ENCODE measurements around the gene GAB2.

GAB2 gene

DNA sequence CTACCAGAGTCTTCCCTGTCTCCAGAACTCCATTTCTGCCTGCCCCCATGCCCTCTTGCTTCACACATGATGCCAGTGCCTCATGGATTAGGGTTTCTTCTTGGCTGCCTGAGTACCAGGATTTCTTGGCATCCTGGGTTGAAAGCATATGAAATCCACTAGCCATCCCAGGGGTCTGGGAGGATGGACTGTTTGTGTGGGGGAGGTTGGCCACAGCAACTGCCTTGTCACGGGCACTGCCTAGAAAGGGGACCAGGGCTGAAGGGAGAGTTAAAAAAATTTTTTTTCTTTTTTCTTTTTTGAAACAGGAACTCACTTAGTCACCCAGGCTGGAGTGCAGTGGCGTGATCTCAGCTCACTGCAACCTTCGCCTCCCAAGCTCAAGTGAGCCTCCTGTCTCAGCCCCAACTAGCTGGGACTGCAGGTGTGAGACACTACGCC lies 224.7 kb downstream of the GAB2 start:
- peaks cover 24% of the 10 kb centered on the region for H3K4me1 ChIP-seq (ENCODE audit: control insufficient read depth, insufficient read depth, low read length, unreplicated experiment)
- H3K36me3 ChIP-seq (ENCODE audit: insufficient read depth, low read length) = no peaks in the 10 kb centered on the region
- peak overlapping the region; percentile 54; the same call in 1 of the 2 replicates for H3K27ac ChIP-seq (ENCODE audit: low read depth, low read length)
- H3K27me3 ChIP-seq (ENCODE audit: insufficient read depth, low read length) = no peaks in the 10 kb centered on the region
- H3K79me2 ChIP-seq (ENCODE audit: control insufficient read depth, insufficient read depth, low read length, unreplicated experiment) = peaks cover 62% of the 10 kb centered on the region
- H2AFZ ChIP-seq (ENCODE audit: low read length, unreplicated experiment) = no peak overlapping the region
- H3K4me3 ChIP-seq (ENCODE audit: low read depth, low read length) = no peak overlapping the region

DNA sequence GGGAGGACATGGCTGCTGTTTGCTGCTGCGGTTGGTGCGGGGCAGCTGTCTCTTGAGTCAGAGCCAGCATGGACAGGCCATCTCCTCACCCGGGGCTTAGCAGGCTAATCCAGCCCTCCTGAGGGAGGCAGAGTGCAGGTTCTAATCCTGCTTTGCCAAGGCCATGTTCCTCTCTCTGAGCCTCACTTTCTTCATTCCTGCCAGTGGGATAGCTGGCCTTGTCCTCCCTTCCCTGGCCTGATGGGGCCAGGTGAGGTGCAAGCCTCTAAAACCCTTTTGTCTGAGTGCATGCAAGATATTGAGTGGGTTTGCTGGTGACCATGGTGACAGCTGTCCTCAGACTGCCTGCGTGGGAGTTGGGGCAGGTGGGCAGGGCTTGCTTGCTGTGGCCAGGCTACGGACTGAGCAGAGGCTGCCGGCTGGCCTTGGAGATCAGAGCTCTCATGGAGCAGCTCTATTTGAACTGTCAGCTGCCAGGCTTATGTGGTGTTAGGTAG lies 225.3 kb downstream of the GAB2 start:
- Histone ChIP-seq H3K36me3 (ENCODE audit: insufficient read depth, low read length) (no peaks in the 10 kb centered on the region), H2AFZ (ENCODE audit: low read length, unreplicated experiment) (no peak overlapping the region), H3K27me3 (ENCODE audit: insufficient read depth, low read length) (no peaks in the 10 kb centered on the region), H3K4me1 (ENCODE audit: control insufficient read depth, insufficient read depth, low read length, unreplicated experiment) (peaks cover 27% of the 10 kb centered on the region), H3K27ac (ENCODE audit: low read depth, low read length) (no peak overlapping the region; the same call in 1 of the 2 replicates), H3K4me3 (ENCODE audit: low read depth, low read length) (no peak overlapping the region), H3K79me2 (ENCODE audit: control insufficient read depth, insufficient read depth, low read length, unreplicated experiment) (peaks cover 67% of the 10 kb centered on the region)

DNA sequence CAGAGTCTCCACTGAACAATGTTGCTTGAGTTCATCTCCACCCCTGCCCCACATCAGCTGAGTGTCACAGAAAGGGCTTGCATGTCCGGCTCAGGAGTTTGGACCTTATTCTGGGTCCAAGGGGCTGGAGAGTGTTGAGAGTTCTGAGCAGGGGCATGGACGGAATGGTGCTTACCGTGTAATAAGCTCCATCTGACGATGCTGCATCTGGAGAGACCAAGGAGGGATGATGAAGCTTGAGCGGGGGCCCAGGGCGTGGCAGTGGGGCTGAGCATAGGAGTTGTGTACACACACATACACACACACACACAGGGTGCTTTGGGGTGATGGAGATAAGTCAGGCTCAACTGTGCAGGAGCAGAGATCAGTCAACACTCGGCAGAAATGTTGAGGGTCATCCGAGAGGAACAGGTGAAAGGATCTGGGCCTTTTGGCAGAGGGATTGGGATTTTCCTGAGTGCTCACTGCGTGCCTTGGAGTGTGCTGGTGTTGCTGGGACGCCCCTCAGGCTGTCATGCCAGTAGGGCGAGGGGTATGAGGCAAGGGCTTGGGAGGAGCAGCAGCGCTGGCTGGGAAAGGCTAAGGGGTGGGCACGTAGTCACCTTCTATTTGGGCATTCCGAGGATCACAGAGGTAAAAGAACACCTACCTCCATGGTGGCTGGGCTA lies 226.6 kb downstream of the GAB2 start:
- Histone ChIP-seq H2AFZ (ENCODE audit: low read length, unreplicated experiment) (no peak overlapping the region), H3K27ac (ENCODE audit: low read depth, low read length) (no peak overlapping the region), H3K27me3 (ENCODE audit: insufficient read depth, low read length) (no peaks in the 10 kb centered on the region), H3K4me3 (ENCODE audit: low read depth, low read length) (no peak overlapping the region; the same call in 1 of the 2 replicates), H3K4me1 (ENCODE audit: control insufficient read depth, insufficient read depth, low read length, unreplicated experiment) (peaks cover 39% of the 10 kb centered on the region), H3K36me3 (ENCODE audit: insufficient read depth, low read length) (no peaks in the 10 kb centered on the region), H3K79me2 (ENCODE audit: control insufficient read depth, insufficient read depth, low read length, unreplicated experiment) (peaks cover 74% of the 10 kb centered on the region)

DNA sequence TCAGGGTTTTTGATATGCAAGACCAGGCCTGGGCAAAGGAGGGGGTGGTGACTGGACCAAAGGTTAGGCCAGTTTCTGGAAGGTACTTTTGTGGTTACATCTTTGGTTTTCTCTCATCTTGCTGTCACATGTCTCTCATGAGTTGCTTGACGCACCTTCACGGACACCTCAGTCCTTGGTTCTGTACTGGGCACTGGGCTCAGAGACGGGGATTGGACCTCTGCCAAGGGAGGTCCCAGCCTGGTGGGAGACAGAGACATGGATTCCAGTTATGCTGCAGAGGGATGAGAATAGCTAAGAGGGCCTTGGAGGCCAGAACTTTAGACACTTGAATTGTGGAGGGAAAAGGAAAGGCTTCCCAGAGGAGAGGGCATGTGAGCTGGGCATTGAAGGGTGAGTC lies 227.2 kb downstream of the GAB2 start:
- no peaks in the 10 kb centered on the region for H3K27me3 ChIP-seq (ENCODE audit: insufficient read depth, low read length)
- no peak overlapping the region for H2AFZ ChIP-seq (ENCODE audit: low read length, unreplicated experiment)
- H3K79me2 ChIP-seq (ENCODE audit: control insufficient read depth, insufficient read depth, low read length, unreplicated experiment) = peaks cover 72% of the 10 kb centered on the region
- no peak overlapping the region for H3K27ac ChIP-seq (ENCODE audit: low read depth, low read length)
- H3K4me3 ChIP-seq (ENCODE audit: low read depth, low read length) = peak overlapping the region; percentile 86
- H3K4me1 ChIP-seq (ENCODE audit: control insufficient read depth, insufficient read depth, low read length, unreplicated experiment) = peaks cover 44% of the 10 kb centered on the region
- H3K36me3 ChIP-seq (ENCODE audit: insufficient read depth, low read length) = no peaks in the 10 kb centered on the region

DNA sequence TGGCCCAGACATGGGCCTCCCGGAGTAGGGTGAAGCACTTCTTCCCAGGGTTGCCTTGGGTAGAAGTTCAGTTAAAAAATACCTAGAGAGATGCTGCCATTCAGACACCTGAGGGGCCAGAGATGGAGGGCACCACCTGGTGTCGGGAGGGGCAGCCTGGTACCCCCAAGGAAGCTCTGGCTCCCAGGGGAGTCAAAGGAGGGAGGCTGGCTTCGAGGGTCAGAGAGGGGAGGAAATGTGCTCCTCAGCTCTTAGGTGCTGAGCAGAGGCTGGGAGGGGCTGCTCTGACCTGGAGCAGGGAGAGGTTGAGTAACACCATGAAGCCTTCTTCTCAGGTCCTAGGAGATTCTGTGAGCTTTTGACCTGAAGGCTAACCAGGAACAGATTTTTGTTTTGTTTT lies 227.8 kb downstream of the GAB2 start:
- peaks cover 46% of the 10 kb centered on the region for H3K4me1 ChIP-seq (ENCODE audit: control insufficient read depth, insufficient read depth, low read length, unreplicated experiment)
- H3K79me2 ChIP-seq (ENCODE audit: control insufficient read depth, insufficient read depth, low read length, unreplicated experiment) = peaks cover 70% of the 10 kb centered on the region
- H2AFZ ChIP-seq (ENCODE audit: low read length, unreplicated experiment) = no peak overlapping the region
- H3K27me3 ChIP-seq (ENCODE audit: insufficient read depth, low read length) = no peaks in the 10 kb centered on the region
- no peak overlapping the region for H3K27ac ChIP-seq (ENCODE audit: low read depth, low read length)
- H3K36me3 ChIP-seq (ENCODE audit: insufficient read depth, low read length) = 0 out of 2 replicates have a peak, but pooled peaks cover 3% of the 10 kb centered on the region
- H3K4me3 ChIP-seq (ENCODE audit: low read depth, low read length) = peak overlapping the region; percentile 86

DNA sequence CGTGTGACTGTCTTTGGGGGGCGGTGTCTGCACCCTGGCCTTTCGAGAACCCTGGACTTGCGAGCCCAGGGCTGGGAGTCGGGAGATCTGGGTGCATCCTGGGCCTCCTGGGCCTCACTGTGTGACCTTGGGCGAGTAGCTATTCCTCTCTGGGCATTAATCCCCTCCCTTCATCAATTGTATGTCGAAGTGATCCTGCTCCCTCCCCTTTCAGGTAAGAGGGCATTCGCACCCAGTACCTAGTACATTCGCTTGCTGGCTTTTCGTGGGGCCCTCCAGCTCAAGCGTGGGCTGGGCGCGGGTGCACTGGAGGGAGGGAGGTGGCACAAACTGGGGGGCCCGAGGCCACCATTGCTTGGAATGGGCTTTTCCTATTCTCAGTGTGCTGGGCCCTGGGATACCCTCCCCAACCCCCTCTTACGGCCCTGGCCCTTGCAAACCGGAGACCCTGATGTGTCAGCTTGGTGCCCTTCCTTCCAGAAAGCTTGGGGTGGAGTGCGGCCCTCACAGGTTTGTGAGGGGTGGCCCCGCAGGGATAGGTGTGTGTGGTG lies 228.4 kb downstream of the GAB2 start:
- H3K27me3 ChIP-seq (ENCODE audit: insufficient read depth, low read length) = no peaks in the 10 kb centered on the region
- H3K4me3 ChIP-seq (ENCODE audit: low read depth, low read length) = peak overlapping the region; percentile 86
- H3K79me2 ChIP-seq (ENCODE audit: control insufficient read depth, insufficient read depth, low read length, unreplicated experiment) = peaks cover 70% of the 10 kb centered on the region
- peak overlapping the region; percentile 74 for H2AFZ ChIP-seq (ENCODE audit: low read length, unreplicated experiment)
- H3K27ac ChIP-seq (ENCODE audit: low read depth, low read length) = no peak overlapping the region
- H3K36me3 ChIP-seq (ENCODE audit: insufficient read depth, low read length) = 0 out of 2 replicates have a peak, but pooled peaks cover 4% of the 10 kb centered on the region
- H3K4me1 ChIP-seq (ENCODE audit: control insufficient read depth, insufficient read depth, low read length, unreplicated experiment) = peaks cover 46% of the 10 kb centered on the region

DNA sequence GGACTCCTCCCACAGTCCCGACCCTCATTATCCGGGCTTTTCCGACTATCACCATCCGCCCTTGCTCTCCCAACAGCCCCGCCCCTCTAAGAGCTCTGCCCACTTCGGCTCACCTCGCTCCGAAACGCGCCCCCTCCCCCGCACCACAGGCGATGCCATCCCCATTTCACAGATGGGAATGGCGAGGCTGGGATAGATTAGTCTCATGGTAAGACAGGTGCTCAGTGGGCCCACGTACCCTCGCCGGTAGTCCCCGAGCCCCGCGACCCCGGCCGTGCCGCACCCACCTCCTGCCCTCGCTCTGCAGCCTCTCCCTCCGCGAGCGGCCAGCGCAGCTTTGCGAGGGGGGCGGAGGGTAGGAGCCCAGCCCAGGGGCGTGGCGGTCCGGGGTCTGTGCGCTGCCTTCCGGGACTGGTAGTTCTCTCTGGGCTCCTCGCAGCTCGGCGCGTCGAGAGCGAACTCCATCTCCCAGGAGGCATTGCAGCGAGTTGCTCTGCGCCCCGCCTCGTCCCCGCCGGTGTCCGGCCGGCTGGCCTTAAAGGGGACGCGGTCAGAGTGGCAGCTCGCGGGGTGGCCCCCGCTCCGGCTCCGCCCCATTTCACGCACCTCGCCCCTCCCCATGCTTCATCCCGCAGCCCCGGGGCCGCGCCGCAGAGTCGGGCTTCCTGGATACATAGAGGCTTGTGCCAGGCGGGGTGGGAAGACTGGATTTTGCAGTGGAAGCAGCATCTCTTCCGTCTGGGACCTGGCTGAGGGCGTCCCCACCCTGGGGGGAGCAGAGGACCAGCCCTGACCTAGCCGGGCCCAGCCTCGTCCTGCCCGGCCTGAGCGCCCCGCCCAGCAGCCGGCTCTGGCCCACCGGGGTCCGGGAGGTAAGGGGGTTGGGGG lies 229.1 kb downstream of the GAB2 start, which contains the start of the genes KCTD21 and USP35:
KCTD21 (minus strand) TSS at position 341 of the 888 bp plus-strand sequence. CDS start 14,072 bp downstream, outside the sequence.
USP35 (plus strand) TSS at position 634 of the 888 bp plus-strand sequence. CDS start 7,327 bp downstream, outside the sequence.
- Histone ChIP-seq H3K36me3 (ENCODE audit: insufficient read depth, low read length) (0 out of 2 replicates have a peak, but pooled peaks cover 4% of the 10 kb centered on the region), H3K79me2 (ENCODE audit: control insufficient read depth, insufficient read depth, low read length, unreplicated experiment) (peaks cover 62% of the 10 kb centered on the region), H3K4me1 (ENCODE audit: control insufficient read depth, insufficient read depth, low read length, unreplicated experiment) (peaks cover 46% of the 10 kb centered on the region), H3K4me3 (ENCODE audit: low read depth, low read length) (peak within 1 kb of the TSS; percentile 86), H3K27me3 (ENCODE audit: insufficient read depth, low read length) (no peaks in the 10 kb centered on the region), H3K27ac (ENCODE audit: low read depth, low read length) (peak within 1 kb of the TSS; percentile 11; the same call in 1 of the 2 replicates), H2AFZ (ENCODE audit: low read length, unreplicated experiment) (peak within 1 kb of the TSS; percentile 74)

DNA sequence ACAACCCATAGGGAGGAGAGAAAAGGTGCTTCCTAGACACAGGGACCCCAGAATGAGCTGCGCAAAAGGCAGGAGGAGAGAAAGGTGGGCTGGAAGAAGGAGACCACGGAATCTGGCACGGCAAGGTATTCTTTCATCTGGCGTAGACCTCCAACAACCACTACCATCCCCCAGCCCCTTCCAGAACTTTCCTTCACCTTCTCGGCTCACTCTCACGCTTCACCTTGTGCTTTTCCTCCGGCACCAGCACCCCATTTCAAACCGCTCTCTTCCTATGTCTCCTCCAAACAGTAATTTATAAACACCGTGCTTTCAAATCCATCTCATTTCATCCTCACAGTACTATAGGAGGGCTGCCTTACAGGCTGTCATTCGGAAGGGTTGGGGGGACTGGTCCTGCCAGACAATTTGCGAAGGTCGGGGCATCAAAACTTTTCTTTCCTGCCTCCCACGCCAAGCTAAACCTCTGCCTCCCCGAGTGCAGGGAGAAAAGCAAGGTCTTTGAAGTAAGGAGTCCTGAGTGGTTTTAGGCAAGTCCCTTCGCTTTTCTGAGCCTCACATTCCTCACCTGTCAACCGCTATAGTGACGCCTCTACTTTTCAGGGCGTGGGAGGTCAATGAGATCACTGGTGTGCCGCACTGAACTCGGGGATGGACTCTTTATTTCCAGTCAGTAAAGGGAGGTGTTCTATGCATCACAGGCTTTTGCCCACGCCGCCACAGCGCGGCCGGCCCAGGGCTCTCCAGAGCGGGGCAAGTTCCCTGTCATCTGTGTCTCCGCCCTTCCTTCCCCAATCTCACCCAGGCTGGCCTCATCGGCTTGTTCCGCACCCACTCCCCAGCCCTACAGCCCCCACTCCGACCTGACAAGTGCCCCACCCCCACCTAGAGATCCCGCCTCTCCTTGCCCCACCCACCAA lies 230.0 kb downstream of the GAB2 start:
- no peaks in the 10 kb centered on the region for H3K27me3 ChIP-seq (ENCODE audit: insufficient read depth, low read length)
- H3K79me2 ChIP-seq (ENCODE audit: control insufficient read depth, insufficient read depth, low read length, unreplicated experiment) = peaks cover 57% of the 10 kb centered on the region
- peaks cover 42% of the 10 kb centered on the region for H3K4me1 ChIP-seq (ENCODE audit: control insufficient read depth, insufficient read depth, low read length, unreplicated experiment)
- peak overlapping the region; percentile 3; the same call in 1 of the 2 replicates for H3K27ac ChIP-seq (ENCODE audit: low read depth, low read length)
- H3K36me3 ChIP-seq (ENCODE audit: insufficient read depth, low read length) = 0 out of 2 replicates have a peak, but pooled peaks cover 4% of the 10 kb centered on the region
- peak overlapping the region; percentile 57 for H2AFZ ChIP-seq (ENCODE audit: low read length, unreplicated experiment)
- H3K4me3 ChIP-seq (ENCODE audit: low read depth, low read length) = peak overlapping the region; percentile 86

DNA sequence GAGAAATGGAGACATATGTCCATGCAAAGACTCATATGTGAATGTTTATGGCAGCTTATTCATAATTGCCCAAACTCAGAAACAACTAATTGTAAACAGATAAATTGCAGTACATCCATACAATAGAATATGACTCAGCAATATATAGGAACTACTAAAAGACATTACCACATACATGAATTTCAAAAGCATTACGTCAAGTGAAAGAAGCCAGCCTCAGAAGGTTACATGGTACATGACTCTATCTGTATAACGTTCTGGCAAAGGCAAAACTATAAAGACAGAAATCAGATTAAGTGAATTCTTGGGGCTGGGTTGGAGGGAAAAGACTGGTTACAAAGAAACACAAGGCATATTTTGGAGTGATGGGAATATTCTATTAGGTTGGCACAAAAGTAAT lies 236.4 kb downstream of the GAB2 start:
- Histone ChIP-seq H3K4me1 (ENCODE audit: control insufficient read depth, insufficient read depth, low read length, unreplicated experiment) (peaks cover 17% of the 10 kb centered on the region), H3K27me3 (ENCODE audit: insufficient read depth, low read length) (no peaks in the 10 kb centered on the region), H2AFZ (ENCODE audit: low read length, unreplicated experiment) (no peak overlapping the region), H3K36me3 (ENCODE audit: insufficient read depth, low read length) (peaks cover 12% of the 10 kb centered on the region; the same call in 1 of the 2 replicates), H3K4me3 (ENCODE audit: low read depth, low read length) (no peak overlapping the region), H3K79me2 (ENCODE audit: control insufficient read depth, insufficient read depth, low read length, unreplicated experiment) (peaks cover 10% of the 10 kb centered on the region), H3K27ac (ENCODE audit: low read depth, low read length) (no peak overlapping the region; the same call in 1 of the 2 replicates)
